ENCODE results near the gene ATF4.

DNA sequence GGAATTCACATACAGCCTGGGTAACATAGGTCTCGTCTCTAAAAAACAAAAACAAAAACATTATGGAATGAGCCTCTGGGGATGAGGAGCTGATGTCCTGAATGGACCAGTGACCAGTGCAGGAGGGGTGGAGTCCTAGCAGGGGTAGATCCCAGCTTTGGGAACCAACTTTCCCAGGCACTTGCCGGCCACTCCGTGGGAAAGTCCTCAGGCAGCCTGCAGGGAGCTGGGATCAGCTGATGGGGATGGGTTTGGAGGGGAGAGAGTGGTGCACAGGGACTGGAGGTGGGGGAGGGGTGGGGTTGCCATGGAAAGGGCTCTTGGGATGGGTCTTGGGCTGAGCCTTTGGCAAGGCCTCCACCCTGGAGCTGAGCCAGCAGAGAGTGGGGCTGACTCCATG lies 44.5 kb upstream of the ATF4 start:
- TF ChIP-seq ZC3H10 (CRISPR knock-in tag; IDR thresholded peaks at IDR 0.05): no peak
- TF ChIP-seq PPARA (CRISPR knock-in tag; IDR thresholded peaks at IDR 0.05; ENCODE audit: borderline replicate concordance): no peak
- TF ChIP-seq, protein P1, sequence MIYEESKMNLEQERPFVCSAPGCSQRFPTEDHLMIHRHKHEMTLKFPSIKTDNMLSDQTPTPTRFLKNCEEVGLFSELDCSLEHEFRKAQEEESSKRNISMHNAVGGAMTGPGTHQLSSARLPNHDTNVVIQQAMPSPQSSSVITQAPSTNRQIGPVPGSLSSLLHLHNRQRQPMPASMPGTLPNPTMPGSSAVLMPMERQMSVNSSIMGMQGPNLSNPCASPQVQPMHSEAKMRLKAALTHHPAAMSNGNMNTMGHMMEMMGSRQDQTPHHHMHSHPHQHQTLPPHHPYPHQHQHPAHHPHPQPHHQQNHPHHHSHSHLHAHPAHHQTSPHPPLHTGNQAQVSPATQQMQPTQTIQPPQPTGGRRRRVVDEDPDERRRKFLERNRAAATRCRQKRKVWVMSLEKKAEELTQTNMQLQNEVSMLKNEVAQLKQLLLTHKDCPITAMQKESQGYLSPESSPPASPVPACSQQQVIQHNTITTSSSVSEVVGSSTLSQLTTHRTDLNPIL (CRISPR knock-in tag; IDR thresholded peaks at IDR 0.05; ENCODE audit: low read depth): no peak
- TF ChIP-seq ZFP30 (CRISPR knock-in tag; IDR thresholded peaks at IDR 0.05): no peak
- TF ChIP-seq ZFP3 (CRISPR knock-in tag; IDR thresholded peaks at IDR 0.05): no peak
- no peak for TF ChIP-seq ZNF70 (CRISPR knock-in tag; IDR thresholded peaks at IDR 0.05)
